Measurements from ENCODE around the gene MTMR3.
A peak's percentile ranks its signal among the peaks of the same experiment; 100 is the strongest.
"Not testable (repeated sequence)": the region's sequence is repeated elsewhere in the genome, so short reads cannot be mapped to it uniquely, and the experiment has no call there.

Gene MTMR3

DNA sequence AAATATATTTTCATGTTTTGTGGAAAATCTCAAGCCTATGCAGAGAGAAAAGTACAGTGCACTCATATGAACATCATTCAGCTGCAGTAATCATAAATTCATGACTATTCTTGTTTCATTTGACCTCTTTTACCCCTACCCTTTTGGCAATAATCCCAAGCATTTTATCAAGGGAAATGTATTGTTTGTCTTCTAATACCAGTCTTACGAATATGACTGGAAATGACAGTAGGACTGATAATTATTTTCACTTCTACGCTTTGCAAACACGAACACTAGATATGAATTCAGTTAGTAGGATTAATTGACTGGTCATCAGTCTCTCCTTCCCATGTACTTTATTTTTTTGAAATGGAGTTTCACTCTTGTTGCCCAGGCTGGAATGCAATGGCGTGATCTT is 90.3 kb downstream of the MTMR3 start:
- DNase-seq (ENCODE audit: low spot score in 2 of 2): no peak
- in situ Hi-C loops (cut with MboI; ENCODE audit: low sequenced_read_pairs): no loop called here
- Histone ChIP-seq H3K4me3 (no peak overlapping the region), H3K9me3 (no peaks in the 10 kb centered on the region), H3K36me3 (replicated peaks) (no peaks in the 10 kb centered on the region), H3K4me1 (peaks cover 4% of the 10 kb centered on the region; the same call in 1 of the 2 replicates), H3K27me3 (ENCODE audit: low read depth) (no peaks in the 10 kb centered on the region)

DNA sequence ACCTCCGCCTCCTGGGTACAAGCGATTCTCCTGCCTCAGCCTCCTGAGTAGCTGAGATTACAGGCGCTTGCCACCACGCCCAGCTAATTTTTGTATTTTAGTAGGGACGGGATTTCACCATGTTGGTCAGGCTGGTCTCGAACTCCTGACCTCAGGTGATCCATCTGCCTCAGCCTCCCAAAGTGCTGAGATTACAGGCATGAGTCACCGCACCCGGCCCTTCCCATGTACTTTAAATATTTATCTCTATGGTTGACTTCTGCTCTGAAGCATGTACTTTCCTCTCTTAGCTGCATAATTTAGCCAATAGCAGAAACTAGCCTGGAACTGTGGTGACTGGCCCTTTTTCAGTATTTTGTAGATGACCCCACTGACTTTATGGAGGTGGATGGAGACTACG is 90.7 kb downstream of the MTMR3 start:
- DNase-seq (ENCODE audit: low spot score in 2 of 2); H3K9me3 ChIP-seq; in situ Hi-C loops (cut with MboI; ENCODE audit: low sequenced_read_pairs); H3K27me3 ChIP-seq (ENCODE audit: low read depth); H3K4me1 ChIP-seq; H3K36me3 ChIP-seq (replicated peaks); H3K4me3 ChIP-seq: not testable (repeated sequence)

DNA sequence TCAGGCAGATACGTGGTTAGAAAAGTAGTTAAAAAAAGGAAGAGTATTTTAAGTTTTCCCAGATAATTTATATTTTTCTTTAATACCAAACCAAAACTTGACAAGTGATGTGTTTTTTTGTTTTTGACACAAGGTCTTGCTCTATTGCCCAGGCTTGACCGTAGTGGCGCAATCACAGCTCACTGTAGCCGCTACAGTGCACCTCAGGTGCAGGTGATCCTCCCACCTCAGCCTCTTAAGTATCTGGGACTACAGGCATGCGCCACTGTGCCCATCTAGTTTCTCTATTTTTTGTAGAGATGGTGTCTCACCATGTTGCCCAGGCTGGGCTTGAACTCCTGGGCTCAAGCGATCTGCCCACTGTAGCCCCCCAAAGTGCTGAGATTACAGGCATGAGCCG is 92.5 kb downstream of the MTMR3 start:
- H3K4me1 ChIP-seq: peaks cover 12% of the 10 kb centered on the region
- H3K36me3 ChIP-seq (replicated peaks): peaks cover 8% of the 10 kb centered on the region
- in situ Hi-C loops (cut with MboI; ENCODE audit: low sequenced_read_pairs): no loop called here
- H3K4me3 ChIP-seq: no peak overlapping the region
- DNase-seq (ENCODE audit: low spot score in 2 of 2): no peak
- H3K27me3 ChIP-seq (ENCODE audit: low read depth): no peaks in the 10 kb centered on the region
- H3K9me3 ChIP-seq: no peaks in the 10 kb centered on the region

DNA sequence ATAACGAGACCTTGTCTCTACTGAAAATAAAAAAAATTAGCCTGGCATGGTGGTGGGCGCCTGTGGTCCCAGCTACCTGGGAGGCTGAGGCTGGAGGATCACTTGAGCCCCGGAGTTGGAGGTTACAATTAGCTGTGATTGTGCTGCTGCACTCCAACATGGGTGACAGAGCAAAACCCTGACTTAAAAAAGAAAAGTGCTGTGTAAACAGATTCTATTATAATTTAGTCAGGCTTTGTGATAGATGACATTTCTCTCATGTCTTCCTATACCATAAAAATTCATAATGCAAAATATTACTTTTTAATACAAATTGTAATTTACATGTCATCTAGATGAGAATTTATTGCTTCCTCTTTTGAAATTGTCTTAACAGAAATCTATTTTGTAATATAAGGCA is 94.1 kb downstream of the MTMR3 start:
- Histone ChIP-seq H3K36me3 (replicated peaks) (peaks cover 8% of the 10 kb centered on the region), H3K4me3 (no peak overlapping the region), H3K27me3 (ENCODE audit: low read depth) (no peaks in the 10 kb centered on the region), H3K9me3 (no peaks in the 10 kb centered on the region), H3K4me1 (peaks cover 12% of the 10 kb centered on the region)
- in situ Hi-C loops (cut with MboI; ENCODE audit: low sequenced_read_pairs): no loop called here
- DNase-seq (ENCODE audit: low spot score in 2 of 2): no peak

DNA sequence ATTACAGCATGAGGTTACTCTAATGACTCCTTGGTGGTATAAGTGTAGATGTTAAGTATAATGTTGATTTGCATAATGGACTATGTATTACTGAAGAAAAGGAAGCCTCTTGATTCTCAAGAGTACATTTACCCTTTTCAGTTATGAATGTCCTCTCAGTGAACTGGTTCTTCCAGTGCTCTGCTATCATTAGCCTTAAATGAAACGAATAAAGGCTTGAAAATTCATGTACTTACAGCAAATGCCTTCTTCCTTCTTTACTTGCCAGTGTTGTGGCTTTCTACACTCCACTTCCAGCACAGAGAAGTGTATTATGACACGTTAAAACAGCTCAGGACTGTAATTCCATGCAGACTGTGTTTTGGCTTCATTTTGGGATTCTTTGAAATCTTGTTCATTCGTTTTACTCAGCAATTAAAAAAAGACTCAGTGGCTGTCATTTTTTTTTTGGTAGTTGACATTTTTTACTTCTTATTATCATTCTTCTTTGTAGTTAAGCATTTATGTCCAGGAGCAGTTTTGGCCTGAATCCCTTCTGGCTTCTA is 96.9 kb downstream of the MTMR3 start:
- Histone ChIP-seq H3K27me3 (ENCODE audit: low read depth) (no peaks in the 10 kb centered on the region), H3K4me3 (no peak overlapping the region), H3K36me3 (replicated peaks) (peaks cover 8% of the 10 kb centered on the region), H3K4me1 (peaks cover 8% of the 10 kb centered on the region), H3K9me3 (no peaks in the 10 kb centered on the region)
- in situ Hi-C loops (cut with MboI; ENCODE audit: low sequenced_read_pairs): no loop called here
- no peak for DNase-seq (ENCODE audit: low spot score in 2 of 2)

DNA sequence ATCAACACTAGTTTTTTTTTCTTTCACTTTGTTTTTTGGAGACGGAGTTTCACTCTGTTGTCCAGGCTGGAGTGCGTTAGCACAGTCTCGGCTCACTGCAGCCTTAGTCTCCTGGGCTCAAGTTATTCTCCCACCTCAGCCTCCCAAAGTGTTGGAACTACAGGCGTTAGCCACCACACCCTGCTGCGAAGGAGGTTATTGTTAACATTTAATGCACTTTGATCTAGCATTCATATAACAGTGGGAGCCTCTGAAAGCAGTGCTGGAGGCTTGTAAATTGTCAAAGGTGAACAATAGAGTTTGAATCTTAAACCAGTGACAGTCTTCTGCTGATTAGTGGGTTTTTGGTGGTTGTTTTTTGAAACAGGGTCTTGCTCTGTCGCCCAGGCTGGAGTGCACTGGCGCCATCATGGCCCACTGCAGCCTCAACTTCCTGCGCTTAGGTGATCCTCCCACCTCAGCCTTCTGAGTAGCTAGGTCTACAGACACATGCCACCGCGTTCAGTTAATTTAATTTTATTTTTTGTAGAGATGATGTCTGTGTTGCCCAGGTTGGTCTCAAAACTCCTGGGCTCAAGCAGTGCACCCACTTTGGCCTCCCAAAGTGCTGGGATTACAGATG is 100.4 kb downstream of the MTMR3 start:
- in situ Hi-C loops (cut with MboI; ENCODE audit: low sequenced_read_pairs): no loop called here
- DNase-seq (ENCODE audit: low spot score in 2 of 2): no peak
- H3K36me3 ChIP-seq (replicated peaks): peaks cover 13% of the 10 kb centered on the region
- no peaks in the 10 kb centered on the region for H3K9me3 ChIP-seq
- no peak overlapping the region for H3K4me3 ChIP-seq
- H3K27me3 ChIP-seq (ENCODE audit: low read depth): no peaks in the 10 kb centered on the region
- peaks cover 17% of the 10 kb centered on the region for H3K4me1 ChIP-seq

DNA sequence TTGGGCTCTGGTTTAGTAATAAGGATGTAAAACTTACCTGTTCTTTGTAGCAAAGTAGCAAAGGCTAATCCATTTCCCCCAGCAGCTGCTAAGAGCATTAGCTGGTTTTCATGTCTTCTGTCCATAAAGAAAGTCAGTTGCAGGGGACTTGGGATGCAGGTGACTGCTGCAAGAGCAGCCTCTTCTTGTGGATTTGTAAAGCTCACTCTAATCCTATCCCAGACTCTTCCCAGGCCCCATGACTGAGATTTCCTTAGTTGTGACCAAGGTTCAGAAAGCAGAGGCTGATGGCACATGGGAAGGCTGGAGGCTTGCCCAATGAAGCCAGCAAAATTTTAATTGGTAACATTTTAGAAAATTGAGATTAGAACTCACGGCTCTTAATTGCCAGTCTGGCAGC is 102.9 kb downstream of the MTMR3 start:
- Histone ChIP-seq H3K4me1 (peaks cover 9% of the 10 kb centered on the region), H3K9me3 (no peaks in the 10 kb centered on the region), H3K36me3 (replicated peaks) (peaks cover 5% of the 10 kb centered on the region; the same call in 1 of the 2 replicates), H3K4me3 (no peak overlapping the region), H3K27me3 (ENCODE audit: low read depth) (no peaks in the 10 kb centered on the region)
- DNase-seq (ENCODE audit: low spot score in 2 of 2): no peak
- in situ Hi-C loops (cut with MboI; ENCODE audit: low sequenced_read_pairs): no loop called here

DNA sequence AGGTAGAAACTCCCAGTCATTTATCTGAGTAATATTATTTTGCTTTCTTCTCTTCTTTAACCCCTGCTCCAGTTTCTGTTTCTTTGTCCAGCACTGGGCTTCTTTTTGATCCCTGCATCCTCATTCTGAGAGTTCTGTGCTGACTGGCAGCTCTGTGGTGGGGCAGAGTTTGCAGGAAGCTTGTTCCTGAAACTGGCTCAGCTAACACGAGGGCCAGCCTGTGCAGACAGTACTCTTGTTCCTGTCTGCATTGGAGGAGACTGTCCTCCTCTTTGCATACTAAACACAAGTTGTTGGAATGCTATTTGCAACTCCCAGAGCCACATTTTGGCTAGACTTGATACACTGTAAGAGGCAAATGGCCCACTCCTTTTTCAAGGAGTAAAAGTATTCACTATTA is 104.2 kb downstream of the MTMR3 start:
- H3K4me1 ChIP-seq: peaks cover 9% of the 10 kb centered on the region
- no peak for DNase-seq (ENCODE audit: low spot score in 2 of 2)
- H3K27me3 ChIP-seq (ENCODE audit: low read depth): no peaks in the 10 kb centered on the region
- H3K4me3 ChIP-seq: no peak overlapping the region
- H3K36me3 ChIP-seq (replicated peaks): peaks cover 11% of the 10 kb centered on the region
- in situ Hi-C loops (cut with MboI; ENCODE audit: low sequenced_read_pairs): no loop called here
- no peaks in the 10 kb centered on the region for H3K9me3 ChIP-seq

DNA sequence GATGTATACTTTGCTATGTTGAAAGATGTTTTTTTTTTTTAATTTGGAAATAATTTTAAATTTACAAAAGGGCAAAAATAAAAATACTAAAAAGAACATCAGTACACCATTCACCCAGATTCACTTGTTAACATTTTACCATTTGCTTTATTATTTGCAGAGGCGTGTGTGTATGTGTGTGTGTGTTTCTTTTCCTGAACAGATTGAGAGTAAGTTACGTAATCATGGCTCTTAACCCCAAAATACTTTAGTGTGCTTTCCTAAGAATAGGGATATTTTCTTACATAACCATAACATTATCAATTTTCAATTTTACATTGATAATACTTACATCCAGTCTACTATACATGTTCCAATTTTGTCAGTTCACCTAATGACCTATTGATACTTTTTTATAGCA is 105.7 kb downstream of the MTMR3 start:
- peaks cover 11% of the 10 kb centered on the region for H3K36me3 ChIP-seq (replicated peaks)
- no peaks in the 10 kb centered on the region for H3K9me3 ChIP-seq
- peaks cover 12% of the 10 kb centered on the region for H3K4me1 ChIP-seq
- DNase-seq (ENCODE audit: low spot score in 2 of 2): no peak
- in situ Hi-C loops (cut with MboI; ENCODE audit: low sequenced_read_pairs): no loop called here
- no peaks in the 10 kb centered on the region for H3K27me3 ChIP-seq (ENCODE audit: low read depth)
- H3K4me3 ChIP-seq: no peak overlapping the region

DNA sequence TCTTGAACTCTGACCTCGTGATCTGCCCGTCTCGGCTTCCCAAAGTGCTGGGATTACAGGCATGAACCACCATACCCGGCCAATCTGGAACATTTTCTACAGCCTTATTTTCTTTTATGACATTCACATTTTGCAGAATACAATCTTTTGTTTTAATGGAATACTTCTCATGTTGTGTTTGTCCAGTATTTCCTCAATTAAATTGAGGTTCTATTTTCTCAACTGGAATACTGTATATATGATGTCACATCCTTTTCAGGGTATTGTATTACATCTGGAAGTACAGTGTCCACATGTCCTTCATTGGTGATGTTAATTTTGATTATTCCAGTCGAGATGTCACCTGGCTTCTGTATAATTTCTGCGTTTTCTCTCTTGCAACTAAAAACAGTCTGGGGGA is 106.5 kb downstream of the MTMR3 start:
- no peak for DNase-seq (ENCODE audit: low spot score in 2 of 2)
- no peaks in the 10 kb centered on the region for H3K9me3 ChIP-seq
- peaks cover 14% of the 10 kb centered on the region for H3K4me1 ChIP-seq
- H3K27me3 ChIP-seq (ENCODE audit: low read depth): no peaks in the 10 kb centered on the region
- H3K36me3 ChIP-seq (replicated peaks): peaks cover 11% of the 10 kb centered on the region
- H3K4me3 ChIP-seq: no peak overlapping the region
- in situ Hi-C loops (cut with MboI; ENCODE audit: low sequenced_read_pairs): no loop called here

DNA sequence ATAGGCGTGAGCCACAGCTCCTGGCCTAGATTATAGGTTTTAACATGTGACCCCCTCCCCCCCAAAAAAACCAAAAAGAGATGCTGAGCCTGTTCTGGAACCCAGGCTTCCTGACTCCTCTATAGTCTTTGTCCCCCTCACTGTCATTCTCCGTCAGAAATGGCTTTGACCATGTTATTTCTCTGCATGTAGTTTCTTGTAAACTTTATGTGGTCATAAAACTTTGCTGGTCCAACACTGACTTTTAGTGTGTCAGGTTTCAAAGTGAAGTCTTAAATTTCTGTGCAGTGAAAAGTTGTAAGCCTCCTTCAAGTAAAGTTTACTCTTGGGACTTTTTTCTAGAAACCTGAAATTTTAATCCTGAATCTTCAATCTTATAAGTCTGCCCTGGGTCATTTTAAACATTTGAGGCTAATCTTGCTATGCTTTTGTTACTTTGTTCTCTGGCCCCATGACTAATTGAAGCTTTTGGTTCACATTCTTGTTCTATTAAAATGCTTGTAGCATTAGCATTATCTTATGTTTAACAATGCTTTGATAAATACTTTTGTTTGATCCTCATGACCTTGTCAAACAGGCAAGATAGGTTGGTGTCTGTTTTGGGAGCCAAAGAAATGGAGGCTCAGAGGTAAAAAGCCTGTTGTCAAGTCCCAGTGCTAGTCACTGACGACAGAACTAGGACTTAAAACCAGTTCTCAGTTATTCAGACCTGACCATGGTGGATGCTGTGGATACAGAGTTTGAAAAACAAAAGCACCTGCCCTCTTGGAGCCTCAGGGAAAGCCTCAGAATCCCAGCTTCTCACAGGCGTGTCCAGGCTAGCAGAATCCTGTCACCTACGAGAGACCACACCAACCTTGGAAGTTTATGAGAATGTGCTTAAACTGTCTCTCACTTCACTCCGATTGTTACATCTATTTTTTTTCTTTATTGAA is 109.6 kb downstream of the MTMR3 start:
- H3K4me1 ChIP-seq: peaks cover 14% of the 10 kb centered on the region
- peaks cover 11% of the 10 kb centered on the region for H3K36me3 ChIP-seq (replicated peaks)
- in situ Hi-C loops (cut with MboI; ENCODE audit: low sequenced_read_pairs): no loop called here
- H3K9me3 ChIP-seq: no peaks in the 10 kb centered on the region
- H3K27me3 ChIP-seq (ENCODE audit: low read depth): no peaks in the 10 kb centered on the region
- no peak overlapping the region for H3K4me3 ChIP-seq
- DNase-seq (ENCODE audit: low spot score in 2 of 2): peak in 1 of 2 experiments; percentile 13

DNA sequence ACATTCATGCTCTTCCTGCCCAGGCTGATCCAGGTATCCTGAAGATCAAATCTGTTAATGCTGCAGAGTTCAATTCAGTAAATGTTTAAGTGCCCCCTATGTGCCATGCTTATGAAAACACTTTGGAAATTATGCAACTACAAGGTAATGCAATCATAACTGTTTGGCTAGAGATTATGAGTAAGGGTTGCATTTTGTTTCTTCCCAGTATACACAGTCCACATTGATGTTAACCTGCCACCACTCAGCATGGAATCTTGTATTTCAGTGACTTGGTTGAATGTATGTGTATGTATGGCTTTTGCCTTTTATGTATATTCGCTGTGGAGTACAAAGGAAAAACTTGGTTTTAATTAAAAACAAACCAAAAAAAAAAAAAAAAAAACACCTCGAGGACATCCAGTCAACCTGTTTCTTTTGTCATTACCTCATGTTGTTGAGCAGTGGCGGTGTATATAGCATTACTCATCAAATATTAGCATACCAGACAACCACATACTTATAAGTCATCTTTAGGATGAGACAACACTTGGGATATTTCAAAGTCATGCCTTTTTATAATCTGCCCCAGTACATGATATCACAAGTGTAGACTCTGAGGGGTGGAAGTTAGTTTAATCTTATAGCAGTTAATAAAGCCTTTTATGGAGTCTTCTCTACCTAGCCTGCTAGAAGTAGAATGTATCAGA is 111.2 kb downstream of the MTMR3 start:
- H3K9me3 ChIP-seq: no peaks in the 10 kb centered on the region
- peaks cover 9% of the 10 kb centered on the region for H3K36me3 ChIP-seq (replicated peaks)
- DNase-seq (ENCODE audit: low spot score in 2 of 2): no peak
- no peak overlapping the region for H3K4me3 ChIP-seq
- H3K4me1 ChIP-seq: peaks cover 9% of the 10 kb centered on the region
- in situ Hi-C loops (cut with MboI; ENCODE audit: low sequenced_read_pairs): no loop called here
- H3K27me3 ChIP-seq (ENCODE audit: low read depth): no peaks in the 10 kb centered on the region

DNA sequence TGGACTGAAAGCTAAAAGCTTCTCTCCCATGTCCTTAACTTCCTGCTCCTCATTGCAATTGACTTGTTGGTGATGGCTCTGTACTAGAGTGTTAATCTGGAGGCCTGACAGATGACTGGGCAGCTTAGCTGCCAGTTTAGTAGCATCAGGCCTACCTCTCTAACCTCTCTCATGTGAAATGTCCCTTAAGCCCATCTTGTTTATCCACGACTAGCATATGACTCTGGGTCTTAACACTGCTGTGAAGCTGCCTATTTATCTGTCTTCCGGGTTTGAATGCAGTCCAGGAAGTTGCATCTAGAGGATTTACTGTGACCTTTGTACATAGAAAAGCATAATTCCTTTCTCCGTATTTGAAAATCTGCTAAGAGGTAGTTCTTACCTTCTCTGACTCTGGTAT is 112.0 kb downstream of the MTMR3 start:
- Histone ChIP-seq H3K9me3 (no peaks in the 10 kb centered on the region), H3K27me3 (ENCODE audit: low read depth) (no peaks in the 10 kb centered on the region), H3K4me3 (no peak overlapping the region), H3K36me3 (replicated peaks) (peaks cover 13% of the 10 kb centered on the region), H3K4me1 (peaks cover 9% of the 10 kb centered on the region)
- DNase-seq (ENCODE audit: low spot score in 2 of 2): no peak
- in situ Hi-C loops (cut with MboI; ENCODE audit: low sequenced_read_pairs): no loop called here

DNA sequence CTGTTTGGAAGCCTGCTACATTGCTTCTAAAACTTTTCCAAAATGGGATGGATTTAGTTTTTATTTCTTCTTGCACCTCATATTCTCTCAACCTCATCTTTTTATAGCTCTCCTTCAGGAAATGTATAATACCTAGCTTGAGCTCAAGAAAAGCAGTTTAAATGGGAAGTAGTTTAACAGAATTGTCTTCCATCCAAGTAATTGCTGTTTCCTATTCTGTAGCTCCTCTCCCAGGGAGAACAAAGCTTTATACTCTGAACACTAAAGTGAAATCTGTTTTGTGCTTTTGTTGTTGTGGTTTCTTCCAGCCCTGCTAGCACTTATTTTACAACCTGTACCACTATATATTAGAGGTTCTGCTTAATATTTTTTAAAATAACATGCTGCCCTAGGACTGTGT is 114.1 kb downstream of the MTMR3 start:
- in situ Hi-C loops (cut with MboI; ENCODE audit: low sequenced_read_pairs): no loop called here
- H3K4me3 ChIP-seq: no peak overlapping the region
- DNase-seq (ENCODE audit: low spot score in 2 of 2): no peak
- no peaks in the 10 kb centered on the region for H3K27me3 ChIP-seq (ENCODE audit: low read depth)
- peaks cover 7% of the 10 kb centered on the region for H3K36me3 ChIP-seq (replicated peaks)
- H3K9me3 ChIP-seq: no peaks in the 10 kb centered on the region
- peaks cover 9% of the 10 kb centered on the region for H3K4me1 ChIP-seq
